ENCODE data around the gene C18orf54.
"Not testable (repeated sequence)": the region's sequence is repeated elsewhere in the genome, so short reads cannot be mapped to it uniquely, and the experiment has no call there.

C18orf54 gene

GRCh38 chr18:54357660-54358494, at the start of gene C18orf54, which contains the start of gene STARD6:
TSS of gene C18orf54 (plus strand) at chr18:54357906. CDS start at chr18:54360573, 2,667 bp downstream.
TSS of gene STARD6 (minus strand) at chr18:54357858. CDS start at chr18:54354573, 3,285 bp downstream.
- DNase-seq (ENCODE audit: low read depth in 2 of 2): peak; percentile 72 to 75

GRCh38 chr18:54309564-54309963, 48.1 kb upstream of the C18orf54 start:
- not testable (repeated sequence) for DNase-seq (ENCODE audit: low read depth in 2 of 2)

- DNase-seq (ENCODE audit: low read depth in 2 of 2): no peak
Measured at GRCh38 chr18:54316071-54316820, 41.5 kb upstream of the C18orf54 start.

GRCh38 chr18:54323561-54323960, 34.1 kb upstream of the C18orf54 start:
- no peak for DNase-seq (ENCODE audit: low read depth in 2 of 2)

- DNase-seq (ENCODE audit: low read depth in 2 of 2): peak in 1 of 2 experiments; percentile 0
Measured at GRCh38 chr18:54323970-54324369, 33.7 kb upstream of the C18orf54 start.

- DNase-seq (ENCODE audit: low read depth in 2 of 2): no peak
Measured at GRCh38 chr18:54327818-54328217, 29.9 kb upstream of the C18orf54 start.

GRCh38 chr18:54329787-54330186, 27.9 kb upstream of the C18orf54 start:
- DNase-seq (ENCODE audit: low read depth in 2 of 2): no peak

GRCh38 chr18:54330768-54331548, 26.7 kb upstream of the C18orf54 start:
- no peak for DNase-seq (ENCODE audit: low read depth in 2 of 2)

- no peak for DNase-seq (ENCODE audit: low read depth in 2 of 2)
Measured at GRCh38 chr18:54335638-54336173, 22.0 kb upstream of the C18orf54 start.

GRCh38 chr18:54338230-54338629, 19.5 kb upstream of the C18orf54 start:
- DNase-seq (ENCODE audit: low read depth in 2 of 2): no peak

GRCh38 chr18:54351186-54351585, 6.5 kb upstream of the C18orf54 start:
- no peak for DNase-seq (ENCODE audit: low read depth in 2 of 2)

- DNase-seq (ENCODE audit: low read depth in 2 of 2): no peak
Measured at GRCh38 chr18:54357082-54357659, 535 bp upstream of the C18orf54 start.

- DNase-seq (ENCODE audit: low read depth in 2 of 2): no peak
Measured at GRCh38 chr18:54358495-54359040, 862 bp downstream of the C18orf54 start.

GRCh38 chr18:54359233-54359632, 1.5 kb downstream of the C18orf54 start:
- DNase-seq (ENCODE audit: low read depth in 2 of 2): no peak

GRCh38 chr18:54360406-54360805, 2.7 kb downstream of the C18orf54 start:
- DNase-seq (ENCODE audit: low read depth in 2 of 2): no peak

- DNase-seq (ENCODE audit: low read depth in 2 of 2): no peak
Measured at GRCh38 chr18:54378057-54378456, 20.4 kb downstream of the C18orf54 start.

GRCh38 chr18:54381640-54382039, 23.9 kb downstream of the C18orf54 start:
- DNase-seq (ENCODE audit: low read depth in 2 of 2): no peak

GRCh38 chr18:54382076-54382475, 24.4 kb downstream of the C18orf54 start:
- no peak for DNase-seq (ENCODE audit: low read depth in 2 of 2)

GRCh38 chr18:54382733-54383252, 25.1 kb downstream of the C18orf54 start:
- no peak for DNase-seq (ENCODE audit: low read depth in 2 of 2)

- DNase-seq (ENCODE audit: low read depth in 2 of 2): no peak
Measured at GRCh38 chr18:54386043-54386442, 28.3 kb downstream of the C18orf54 start.
